Measurements from ENCODE around the gene CARD8.
A peak's percentile ranks its signal among the peaks of the same experiment; 100 is the strongest.

Gene CARD8

DNA sequence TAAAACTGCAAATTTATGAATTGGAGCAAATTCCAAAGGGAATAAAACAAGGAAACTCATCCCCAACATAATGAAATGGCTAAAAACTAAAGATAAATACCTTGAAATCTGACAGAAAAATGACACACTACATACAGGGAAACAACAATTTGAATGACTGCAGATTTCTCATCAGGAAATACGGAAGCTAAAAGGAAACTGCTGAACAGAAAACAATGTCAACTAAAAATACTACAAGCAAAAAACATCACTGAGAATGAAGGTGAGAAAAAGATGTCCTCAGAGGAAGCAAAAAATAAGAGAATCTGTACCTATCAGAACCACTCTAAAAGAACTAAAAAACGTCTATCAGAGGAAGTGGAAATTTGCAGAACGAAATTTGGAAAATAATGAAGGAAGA is 45.7 kb downstream of the CARD8 start:
- no peak for DNase-seq (ENCODE audit: low read depth in 2 of 2)

DNA sequence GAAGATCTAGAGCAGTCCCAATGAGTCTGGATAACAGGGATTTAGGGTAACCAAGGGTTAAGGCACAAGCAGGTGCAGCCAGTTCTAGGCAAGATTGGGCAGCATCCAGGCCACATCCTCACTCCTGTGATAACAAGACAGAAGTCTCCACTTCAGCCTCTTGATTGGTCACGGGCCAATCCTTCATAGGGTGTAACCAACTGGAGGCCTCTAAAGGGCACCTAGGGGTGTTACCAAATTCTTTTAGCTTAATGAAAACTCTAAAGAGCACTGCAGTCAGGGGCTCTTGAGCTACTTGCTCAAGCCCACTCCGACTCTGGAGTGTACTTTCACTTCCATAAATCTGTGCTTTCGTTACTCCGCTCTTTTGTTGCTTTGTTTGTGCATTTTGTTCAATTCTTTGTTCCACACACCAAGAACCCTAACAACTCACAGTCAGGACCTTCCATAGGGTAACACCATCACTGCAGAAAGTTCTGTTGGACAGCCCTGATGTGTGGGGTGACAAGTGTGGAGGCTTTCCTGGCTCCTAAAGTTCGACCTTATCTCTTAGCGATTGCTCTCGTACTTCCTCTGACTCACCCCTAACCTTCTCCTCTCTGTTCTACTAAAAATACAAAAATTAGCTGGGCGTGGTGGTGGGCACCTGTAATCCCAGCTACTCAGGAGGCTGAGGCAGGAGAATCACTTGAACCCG is 49.2 kb downstream of the CARD8 start:
- DNase-seq (ENCODE audit: low read depth in 2 of 2), result no peak

- DNase-seq (ENCODE audit: low read depth in 2 of 2), result peak; percentile 78 to 84
Observed at GRCh38 chr19:48203794-48204628, 51.7 kb downstream of the CARD8 start.

DNA sequence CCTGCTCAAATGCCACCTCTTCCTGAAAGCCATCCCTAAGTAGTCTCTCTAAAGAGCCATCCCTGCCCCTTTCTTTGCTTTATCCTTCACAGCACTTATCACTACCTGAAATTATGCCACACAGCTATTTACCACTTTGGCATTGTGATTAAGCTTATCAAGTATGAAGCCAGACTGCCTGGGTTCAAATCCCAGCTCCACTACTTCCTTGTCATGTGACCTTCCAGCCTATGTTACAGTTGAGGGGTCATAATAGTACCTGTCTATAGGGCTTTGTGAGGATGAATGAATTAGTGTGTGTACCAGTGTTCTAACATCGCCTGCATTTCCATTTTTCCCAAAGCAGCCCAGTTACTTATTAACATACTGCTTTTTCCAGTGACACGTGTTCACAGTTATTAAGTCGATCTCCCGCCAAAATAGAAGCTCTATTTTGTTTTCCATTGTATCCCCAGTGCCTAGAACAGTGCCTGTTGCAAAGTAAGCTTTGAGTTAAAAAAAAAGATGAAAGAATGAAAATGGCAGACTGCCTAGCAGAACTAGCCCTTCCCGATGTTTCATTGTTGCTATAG is 52.4 kb downstream of the CARD8 start:
- no peak for DNase-seq (ENCODE audit: low read depth in 2 of 2)

DNA sequence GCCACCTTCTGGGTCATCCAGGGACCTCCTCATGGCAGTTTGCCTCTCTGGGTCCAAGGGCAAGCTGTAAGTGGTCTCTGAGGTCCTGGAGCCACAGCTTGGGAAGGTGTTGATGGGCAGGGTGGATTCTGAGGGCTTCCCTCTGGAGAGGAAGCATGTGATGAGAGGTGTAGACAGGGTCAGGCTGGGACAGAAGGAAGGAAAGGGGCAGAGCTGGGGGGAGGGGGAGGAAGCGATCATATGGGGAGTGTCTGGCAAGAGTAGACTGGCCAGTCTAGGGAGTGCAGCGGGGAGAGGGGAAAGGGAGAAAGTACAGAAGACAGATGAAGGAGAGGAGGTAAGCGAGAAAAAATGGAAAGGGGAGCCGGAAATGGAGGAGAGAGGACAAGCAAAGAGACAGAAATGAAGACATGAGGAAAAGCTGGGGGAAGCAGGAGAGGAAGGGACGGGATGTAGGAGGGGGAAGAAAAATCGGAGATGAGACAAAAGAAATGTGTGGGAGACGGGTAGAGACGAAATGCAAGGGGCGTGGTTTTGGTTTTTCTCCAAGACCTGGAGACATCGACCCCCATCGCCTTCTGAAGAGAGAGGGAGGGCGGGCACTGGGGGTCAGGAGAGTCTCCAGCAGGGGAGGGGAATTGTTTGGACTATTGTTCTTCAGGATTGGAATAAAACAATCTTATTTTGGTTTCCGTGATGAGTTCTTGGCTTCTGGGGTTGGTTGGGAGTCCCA is 58.6 kb downstream of the CARD8 start:
- DNase-seq (ENCODE audit: low read depth in 2 of 2), result no peak

- no peak for DNase-seq (ENCODE audit: low read depth in 2 of 2)
Observed at GRCh38 chr19:48196321-48196763, 59.4 kb downstream of the CARD8 start.

DNA sequence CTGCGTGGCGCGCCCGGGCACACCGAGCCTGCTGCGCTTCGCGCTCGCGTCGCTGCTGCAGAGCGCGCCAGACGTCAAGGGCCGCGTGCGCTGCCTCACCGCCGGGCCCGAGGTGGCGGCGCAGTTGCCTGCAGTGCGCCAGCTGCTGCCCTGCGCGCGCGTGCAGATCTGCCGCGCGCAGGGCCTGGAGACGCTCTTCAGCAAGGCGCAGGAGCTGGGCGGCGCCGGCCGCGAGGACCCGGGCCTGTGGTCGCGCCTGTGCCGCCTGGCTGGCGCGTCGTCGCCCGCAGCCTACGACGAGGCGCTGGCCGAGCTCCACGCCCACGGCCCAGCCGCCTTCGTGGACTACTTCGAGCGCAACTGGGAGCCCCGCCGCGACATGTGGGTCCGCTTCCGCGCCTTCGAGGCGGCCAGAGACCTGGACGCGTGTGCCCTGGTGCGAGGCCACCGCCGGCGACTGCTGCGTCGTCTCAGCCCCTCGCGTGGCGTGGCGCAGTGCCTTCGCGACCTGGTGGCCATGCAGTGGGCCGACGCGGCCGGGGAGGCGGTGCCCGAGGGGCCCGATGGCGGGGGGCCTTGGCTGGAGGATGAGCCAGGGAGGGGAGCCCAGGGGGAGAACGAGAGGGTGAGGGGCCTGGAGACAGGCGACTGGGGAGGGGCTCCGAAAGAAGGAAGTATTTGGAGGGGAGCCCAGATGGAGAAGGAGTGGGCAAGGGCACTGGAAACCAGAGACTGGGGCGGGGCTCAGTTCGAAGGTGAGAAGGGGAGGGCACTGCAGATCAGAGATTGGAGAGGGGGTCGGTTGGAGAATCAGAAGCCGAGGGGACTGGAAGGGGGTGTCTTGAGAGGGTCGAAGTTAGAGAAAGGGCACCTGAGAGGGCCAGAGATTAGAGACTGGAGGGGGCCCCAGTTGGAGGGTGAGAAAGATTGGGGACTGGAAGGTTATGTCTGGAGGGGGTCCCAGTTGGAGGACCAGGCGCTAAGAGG is 60.6 kb downstream of the CARD8 start:
- no peak for DNase-seq (ENCODE audit: low read depth in 2 of 2)

- no peak for DNase-seq (ENCODE audit: low read depth in 2 of 2)
Observed at GRCh38 chr19:48194041-48194843, 61.5 kb downstream of the CARD8 start.

GRCh38 chr19:48192750-48193149 is 63.0 kb downstream of the CARD8 start:
- no peak for DNase-seq (ENCODE audit: low read depth in 2 of 2)

GRCh38 chr19:48190885-48191284 is 64.8 kb downstream of the CARD8 start:
- no peak for DNase-seq (ENCODE audit: low read depth in 2 of 2)

DNA sequence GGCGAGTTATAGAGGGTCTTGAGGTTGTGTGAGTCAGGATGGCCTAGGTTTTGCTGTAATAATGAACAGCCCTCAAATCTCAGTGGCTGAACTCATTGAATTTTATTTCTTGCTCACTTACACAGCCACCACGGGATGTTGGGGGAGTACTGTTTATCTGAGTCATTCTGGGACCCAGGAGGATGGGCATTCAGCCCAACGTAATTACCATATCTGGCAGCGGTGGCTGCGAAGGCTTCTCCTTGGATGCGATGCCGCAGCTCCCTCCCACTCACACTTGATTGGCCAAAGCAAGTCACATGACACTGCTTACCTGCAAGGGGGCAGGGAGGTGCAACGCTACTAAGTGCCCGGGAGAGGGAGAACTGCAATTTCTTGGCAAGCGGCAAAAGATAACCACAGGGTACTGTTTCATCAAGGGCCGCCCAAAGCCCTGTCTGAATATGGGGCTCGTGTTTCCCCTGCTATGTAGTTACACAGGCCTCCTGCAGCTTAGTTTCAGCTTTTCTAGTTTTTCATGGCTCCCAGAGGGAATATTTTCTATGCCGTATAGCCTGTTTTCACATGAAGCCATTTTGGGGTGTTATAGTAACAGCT is 65.3 kb downstream of the CARD8 start:
- peak; percentile 20 to 27 for DNase-seq (ENCODE audit: low read depth in 2 of 2)

GRCh38 chr19:48186541-48186991 is 69.1 kb downstream of the CARD8 start:
- DNase-seq (ENCODE audit: low read depth in 2 of 2), result no peak

- DNase-seq (ENCODE audit: low read depth in 2 of 2), result no peak
Observed at GRCh38 chr19:48186015-48186414, 69.7 kb downstream of the CARD8 start.

GRCh38 chr19:48183356-48183755 is 72.4 kb downstream of the CARD8 start:
- DNase-seq (ENCODE audit: low read depth in 2 of 2), result no peak

GRCh38 chr19:48182434-48182833 is 73.3 kb downstream of the CARD8 start:
- no peak for DNase-seq (ENCODE audit: low read depth in 2 of 2)

- DNase-seq (ENCODE audit: low read depth in 2 of 2), result no peak
Observed at GRCh38 chr19:48181505-48181904, 74.2 kb downstream of the CARD8 start.

DNA sequence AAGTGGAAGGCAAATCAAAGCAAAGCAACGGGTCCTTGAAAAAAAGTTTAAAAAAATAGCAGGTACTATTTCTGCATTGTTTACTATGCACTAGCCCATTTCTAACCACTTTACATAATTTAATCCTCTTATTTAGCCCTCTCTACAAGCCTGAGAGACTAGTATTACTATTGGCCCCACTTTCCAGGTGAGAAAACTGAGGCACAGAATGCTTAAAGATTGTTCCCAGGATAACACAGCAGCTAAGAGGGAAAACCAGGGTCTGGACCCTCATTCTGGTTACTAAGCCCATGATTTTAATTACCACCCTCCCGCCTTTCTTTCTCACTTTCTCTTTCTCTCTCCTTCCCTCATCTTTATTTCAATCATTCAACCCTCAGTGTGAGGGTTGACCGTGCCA is 79.5 kb downstream of the CARD8 start:
- no peak for DNase-seq (ENCODE audit: low read depth in 2 of 2)

DNA sequence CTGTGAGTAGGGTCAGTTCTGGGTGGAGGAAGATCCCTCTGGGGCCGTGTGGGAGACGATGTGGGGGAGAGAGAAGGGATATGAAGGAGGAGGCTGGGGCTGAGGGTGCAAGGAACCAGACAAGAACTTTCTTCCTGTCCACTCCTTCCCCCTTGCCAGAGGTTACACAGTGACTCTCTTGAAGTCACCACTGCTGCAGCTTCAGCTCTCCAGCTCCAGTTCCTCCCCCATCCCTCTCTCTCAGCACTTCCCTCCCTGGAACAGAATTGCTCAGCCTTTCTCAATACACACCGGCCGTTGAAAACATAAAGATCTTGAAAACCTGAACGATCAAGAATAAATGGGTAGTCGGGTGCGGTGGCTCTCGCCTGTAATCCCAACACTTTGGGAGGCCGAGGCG is 80.1 kb downstream of the CARD8 start:
- DNase-seq (ENCODE audit: low read depth in 2 of 2), result no peak

DNA sequence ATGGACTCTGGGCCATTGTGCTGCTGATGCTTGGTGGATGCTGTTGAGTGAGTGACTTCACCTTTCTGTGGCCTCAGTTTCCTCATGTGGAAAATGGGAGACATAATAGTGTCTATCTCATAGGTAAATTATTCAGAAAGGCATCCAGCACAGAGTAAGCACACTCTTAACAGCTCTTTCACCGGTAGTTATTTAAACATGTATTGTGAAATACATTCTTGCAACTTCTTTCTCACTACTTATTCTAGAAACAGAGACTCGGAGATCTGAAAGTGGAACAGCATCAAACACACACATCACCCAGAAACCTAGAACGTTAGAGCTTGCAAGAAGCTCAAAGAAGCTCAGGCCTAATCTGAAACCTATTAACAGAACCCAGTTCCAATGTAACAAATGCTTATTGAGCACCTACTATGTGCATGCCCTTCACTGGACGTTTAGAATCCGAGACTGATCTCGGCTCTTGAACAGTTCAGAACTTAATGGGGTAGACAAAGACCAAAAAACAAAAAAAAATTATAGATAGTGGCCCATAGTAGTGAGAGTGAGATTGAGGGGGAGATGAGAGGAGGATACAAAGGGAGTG is 81.2 kb downstream of the CARD8 start:
- DNase-seq (ENCODE audit: low read depth in 2 of 2), result no peak
